AG09319 (cell line): ENCODE measurements around the gene DMBX1.

Experiments
- DNase-seq: peaks from one replicate; pipeline ENCODE4 v3.0.0-alpha.2; 2010; ENCODE audit warnings: low read depth; ENCODE audit errors: extremely low read depth
- TF ChIP-seq, protein P1 (sequence below): IDR thresholded peaks from 2 replicates; pipeline ENCODE4 v1.5.1; 2011; ENCODE audit warnings: low read depth, mild to moderate bottlenecking, inconsistent platforms, low read length, moderate library complexity

The DMBX1 gene

DNA sequence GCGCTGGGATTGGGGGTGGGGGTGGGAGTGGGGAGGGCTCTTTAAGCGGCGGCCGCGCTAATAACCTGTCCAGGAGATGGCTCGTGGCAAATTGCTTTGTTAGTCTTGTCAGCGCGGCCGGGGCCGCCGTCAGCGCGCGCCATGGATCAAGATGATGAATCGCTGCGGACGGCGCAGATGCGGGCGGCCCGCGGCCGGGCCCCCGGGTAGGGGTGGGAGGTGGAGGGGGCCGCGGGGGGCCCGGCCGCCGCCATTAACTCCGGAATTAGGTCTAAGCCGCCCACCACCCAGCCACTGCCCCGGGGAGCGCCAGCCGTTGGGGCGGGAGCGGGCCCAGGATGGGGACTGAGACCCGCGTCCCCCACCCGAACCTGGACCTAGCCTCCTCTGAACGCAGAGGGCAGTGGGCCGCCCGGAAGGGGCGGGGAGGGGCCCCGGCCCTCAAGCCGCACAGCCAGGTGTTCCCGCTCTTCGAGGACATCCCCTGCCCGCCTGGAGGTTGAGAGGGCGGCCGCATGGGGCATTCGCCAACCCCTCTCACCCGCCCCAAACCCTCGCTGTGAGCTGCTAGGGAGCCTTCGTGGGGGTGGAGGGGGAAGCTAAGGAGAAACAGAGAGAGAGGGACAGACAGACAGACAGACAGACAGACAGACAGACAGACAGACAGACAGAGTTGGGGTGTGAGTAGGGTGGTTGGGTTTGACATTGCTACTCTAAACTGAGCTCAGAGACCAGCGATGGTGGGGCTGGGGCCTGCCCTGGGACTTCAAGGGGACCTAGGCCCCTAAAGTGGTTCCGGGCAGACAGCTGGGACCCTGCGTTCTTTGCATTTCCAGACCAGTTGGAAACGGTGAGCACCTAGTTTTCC is 3.8 kb upstream of the DMBX1 start:
- DNase-seq, result no peak

DNA sequence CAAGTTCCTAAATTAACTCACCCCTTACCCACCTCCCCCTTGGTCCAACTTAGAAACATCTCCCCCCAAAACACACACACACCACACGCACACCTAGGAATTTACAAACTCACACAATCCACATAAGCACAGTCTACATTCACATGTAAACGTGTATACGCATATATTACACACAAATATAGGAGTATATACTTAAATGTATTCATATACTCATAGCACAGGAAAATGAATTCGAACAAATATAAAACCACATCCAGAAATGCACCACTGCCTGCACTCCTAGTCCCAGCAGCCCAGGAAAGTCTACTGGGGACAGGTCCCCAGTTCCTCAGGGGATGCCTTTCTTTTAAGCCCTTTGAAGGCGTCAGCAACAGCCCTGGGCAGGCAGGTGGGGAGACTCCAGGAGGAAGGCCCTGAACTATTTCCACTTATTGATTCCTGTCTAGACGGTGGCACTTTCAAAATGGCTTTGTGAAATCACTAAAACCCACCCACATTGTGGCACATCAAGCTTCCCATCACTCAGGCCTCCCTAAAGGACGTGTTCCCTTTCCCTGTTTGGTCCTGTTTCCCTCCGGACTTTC is 3.1 kb upstream of the DMBX1 start:
- TF ChIP-seq, protein P1, sequence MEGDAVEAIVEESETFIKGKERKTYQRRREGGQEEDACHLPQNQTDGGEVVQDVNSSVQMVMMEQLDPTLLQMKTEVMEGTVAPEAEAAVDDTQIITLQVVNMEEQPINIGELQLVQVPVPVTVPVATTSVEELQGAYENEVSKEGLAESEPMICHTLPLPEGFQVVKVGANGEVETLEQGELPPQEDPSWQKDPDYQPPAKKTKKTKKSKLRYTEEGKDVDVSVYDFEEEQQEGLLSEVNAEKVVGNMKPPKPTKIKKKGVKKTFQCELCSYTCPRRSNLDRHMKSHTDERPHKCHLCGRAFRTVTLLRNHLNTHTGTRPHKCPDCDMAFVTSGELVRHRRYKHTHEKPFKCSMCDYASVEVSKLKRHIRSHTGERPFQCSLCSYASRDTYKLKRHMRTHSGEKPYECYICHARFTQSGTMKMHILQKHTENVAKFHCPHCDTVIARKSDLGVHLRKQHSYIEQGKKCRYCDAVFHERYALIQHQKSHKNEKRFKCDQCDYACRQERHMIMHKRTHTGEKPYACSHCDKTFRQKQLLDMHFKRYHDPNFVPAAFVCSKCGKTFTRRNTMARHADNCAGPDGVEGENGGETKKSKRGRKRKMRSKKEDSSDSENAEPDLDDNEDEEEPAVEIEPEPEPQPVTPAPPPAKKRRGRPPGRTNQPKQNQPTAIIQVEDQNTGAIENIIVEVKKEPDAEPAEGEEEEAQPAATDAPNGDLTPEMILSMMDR, result no peak

More for the DNA sequence above, 3.8 kb upstream of the DMBX1 start:
- TF ChIP-seq, protein P1, result no peak

DNA sequence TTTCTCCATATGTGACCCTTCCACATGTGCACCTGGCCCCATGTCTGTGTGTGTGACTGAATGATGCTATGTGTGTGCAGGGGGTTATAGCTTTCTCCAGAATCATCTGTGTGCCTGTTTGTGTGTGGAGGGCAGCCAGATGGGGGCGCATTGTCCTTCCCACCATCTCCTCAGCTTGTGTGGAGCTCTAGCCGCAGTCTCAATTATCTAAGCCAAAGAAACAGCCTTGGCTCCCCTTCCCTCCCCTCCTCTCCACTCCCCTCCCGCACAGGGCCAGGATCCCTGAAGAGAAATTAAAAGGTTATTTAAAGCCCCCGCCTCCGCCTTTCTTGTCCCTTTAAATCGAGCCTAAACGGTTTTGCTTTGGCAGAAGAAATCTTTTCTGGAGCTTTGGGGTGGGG is 1.8 kb upstream of the DMBX1 start:
- DNase-seq, result no peak
- TF ChIP-seq, protein P1, result peak; percentile 5

More for the DNA sequence above, 3.1 kb upstream of the DMBX1 start:
- no peak for DNase-seq

DNA sequence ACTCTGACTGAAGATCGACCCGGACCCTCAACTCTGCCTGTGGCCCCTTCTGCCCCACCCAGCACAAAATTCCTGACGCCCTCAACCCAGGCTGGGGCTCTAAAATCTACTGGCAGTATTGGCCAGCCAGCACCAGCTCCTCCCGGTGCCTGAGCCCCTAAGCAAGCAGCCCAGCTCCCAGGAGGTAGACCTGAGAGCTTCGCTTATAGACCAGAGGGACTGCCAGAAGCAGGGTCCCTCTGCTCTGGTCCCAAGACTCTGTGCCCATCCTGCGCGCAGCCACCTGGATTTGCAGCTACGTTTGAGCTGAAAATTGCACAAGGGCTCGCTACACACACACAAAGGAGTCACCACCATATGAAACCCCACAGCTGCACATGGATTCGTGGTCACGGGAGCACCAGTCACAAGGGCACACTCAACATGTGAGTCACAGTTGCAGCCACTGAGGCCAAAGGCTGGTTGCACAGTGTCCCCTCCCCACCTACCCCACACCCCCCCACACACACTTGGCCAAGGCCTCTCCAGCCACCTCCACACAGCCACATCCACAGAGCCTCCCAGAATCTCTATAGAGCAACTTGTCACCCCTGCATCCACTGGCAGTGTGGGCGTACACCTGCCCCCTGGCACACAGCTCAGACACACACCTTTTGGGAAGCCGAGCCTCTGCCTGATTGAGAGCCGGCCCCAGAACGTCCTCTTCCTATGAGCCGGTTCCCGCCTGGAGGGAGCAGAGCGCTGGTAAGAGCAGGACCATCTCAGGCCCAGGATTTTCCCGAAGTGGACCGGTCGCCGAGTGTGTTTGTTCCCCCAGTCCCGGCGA is 1.1 kb upstream of the DMBX1 start:
- DNase-seq, result no peak
- TF ChIP-seq, protein P1, result no peak

DNA sequence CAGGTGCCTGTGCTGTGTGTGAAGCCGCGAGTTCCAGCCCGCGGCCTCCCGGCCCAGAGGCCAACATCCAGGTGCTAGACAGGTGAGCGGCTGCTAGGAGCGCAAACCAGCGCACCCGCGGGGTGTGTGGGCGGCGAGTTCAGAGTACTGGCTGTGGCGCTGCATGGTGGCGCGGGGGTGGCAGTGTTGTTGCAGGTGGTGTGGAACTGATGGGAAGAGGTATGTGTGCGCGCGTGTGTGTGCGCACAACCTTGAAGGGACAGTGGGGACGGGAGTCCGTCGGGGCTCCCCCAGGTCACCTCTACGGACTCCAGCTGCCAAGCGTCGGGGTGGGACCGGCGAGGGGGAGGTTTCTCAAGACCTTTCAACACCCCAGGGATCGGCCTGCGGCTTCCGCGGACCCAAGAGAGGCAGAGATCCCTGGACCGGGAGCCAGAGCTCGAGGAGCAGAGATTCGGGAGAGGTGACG is 433 bp upstream of the DMBX1 start:
- DNase-seq, result no peak
- TF ChIP-seq, protein P1, result no peak

DNA sequence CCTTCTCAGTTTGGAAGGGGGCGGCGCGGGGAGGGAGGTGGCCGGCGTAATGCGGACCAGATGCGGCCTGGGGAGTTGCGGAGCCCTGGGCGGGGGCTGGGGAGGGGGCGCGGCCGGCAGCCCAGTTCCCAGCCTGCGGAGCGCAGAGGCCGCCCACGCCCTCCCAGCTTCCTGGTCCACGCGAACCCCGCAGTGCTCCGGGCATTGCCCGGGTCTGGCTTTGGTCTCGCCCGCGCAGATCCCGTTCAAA is 695 bp downstream of the DMBX1 start:
- DNase-seq, result no peak
- TF ChIP-seq, protein P1, result no peak
